HL-60 (cell line): ENCODE results near the gene KCNT2.

Experiments
- POLR2AphosphoS5 ChIP-seq: IDR thresholded peaks from 2 replicates; pipeline ENCODE4 v1.6.1; 2012; ENCODE audit warnings: low read depth
- TF ChIP-seq, protein P1 (sequence below): IDR thresholded peaks from one replicate; pipeline ENCODE4 v1.5.1; 2011; ENCODE audit warnings: low read length, control low read depth, inconsistent platforms; ENCODE audit not compliant: insufficient read depth

DNA sequence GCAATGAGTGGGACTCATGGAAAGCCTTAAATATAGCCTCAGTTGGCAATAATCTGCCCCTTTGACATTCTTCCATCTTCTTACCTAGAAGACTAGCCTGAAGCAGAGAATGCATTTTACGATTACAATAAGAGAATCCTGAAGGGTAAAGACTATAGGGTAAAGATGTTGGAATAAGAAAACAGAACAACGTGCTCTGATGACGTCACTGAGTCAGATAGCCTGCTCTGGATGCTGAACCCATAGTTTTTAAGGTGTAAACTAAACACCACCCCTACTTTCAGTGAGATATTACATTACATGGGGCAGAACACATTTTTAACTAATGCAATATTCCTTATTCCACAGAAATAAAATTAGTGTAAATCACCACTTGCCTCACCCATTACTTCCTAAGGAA lies 240.4 kb downstream of the KCNT2 start:
- TF ChIP-seq, protein P1, sequence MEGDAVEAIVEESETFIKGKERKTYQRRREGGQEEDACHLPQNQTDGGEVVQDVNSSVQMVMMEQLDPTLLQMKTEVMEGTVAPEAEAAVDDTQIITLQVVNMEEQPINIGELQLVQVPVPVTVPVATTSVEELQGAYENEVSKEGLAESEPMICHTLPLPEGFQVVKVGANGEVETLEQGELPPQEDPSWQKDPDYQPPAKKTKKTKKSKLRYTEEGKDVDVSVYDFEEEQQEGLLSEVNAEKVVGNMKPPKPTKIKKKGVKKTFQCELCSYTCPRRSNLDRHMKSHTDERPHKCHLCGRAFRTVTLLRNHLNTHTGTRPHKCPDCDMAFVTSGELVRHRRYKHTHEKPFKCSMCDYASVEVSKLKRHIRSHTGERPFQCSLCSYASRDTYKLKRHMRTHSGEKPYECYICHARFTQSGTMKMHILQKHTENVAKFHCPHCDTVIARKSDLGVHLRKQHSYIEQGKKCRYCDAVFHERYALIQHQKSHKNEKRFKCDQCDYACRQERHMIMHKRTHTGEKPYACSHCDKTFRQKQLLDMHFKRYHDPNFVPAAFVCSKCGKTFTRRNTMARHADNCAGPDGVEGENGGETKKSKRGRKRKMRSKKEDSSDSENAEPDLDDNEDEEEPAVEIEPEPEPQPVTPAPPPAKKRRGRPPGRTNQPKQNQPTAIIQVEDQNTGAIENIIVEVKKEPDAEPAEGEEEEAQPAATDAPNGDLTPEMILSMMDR = no peak
- TF ChIP-seq POLR2AphosphoS5 = no peak
